Esophagus squamous epithelium (tissue), 4 donors: ENCODE results near the gene MEA1.

ENCODE experiments used
- POLR2A ChIP-seq, 4 donors: fragments of 450-650 bp; IDR thresholded peaks; one replicate each; pipeline ENCODE4 v1.6.1; 2017; ENCODE audit warnings: antibody characterized with exemption in 4 of 4, mild to moderate bottlenecking in 4 of 4, moderate library complexity in 3 of 4
- TF ChIP-seq, protein P1 (sequence below), 6 experiments: fragments of 450-650 bp in 4 of 6; fragments of 200-600 bp in 2 of 6; sonication (generic) in 2 of 6; IDR thresholded peaks; one replicate each; pipeline ENCODE4 v1.5.1; 2016 to 2019; ENCODE audit warnings: antibody characterized with exemption in 6 of 6, mild to moderate bottlenecking in 4 of 6, moderate library complexity in 4 of 6

DNA sequence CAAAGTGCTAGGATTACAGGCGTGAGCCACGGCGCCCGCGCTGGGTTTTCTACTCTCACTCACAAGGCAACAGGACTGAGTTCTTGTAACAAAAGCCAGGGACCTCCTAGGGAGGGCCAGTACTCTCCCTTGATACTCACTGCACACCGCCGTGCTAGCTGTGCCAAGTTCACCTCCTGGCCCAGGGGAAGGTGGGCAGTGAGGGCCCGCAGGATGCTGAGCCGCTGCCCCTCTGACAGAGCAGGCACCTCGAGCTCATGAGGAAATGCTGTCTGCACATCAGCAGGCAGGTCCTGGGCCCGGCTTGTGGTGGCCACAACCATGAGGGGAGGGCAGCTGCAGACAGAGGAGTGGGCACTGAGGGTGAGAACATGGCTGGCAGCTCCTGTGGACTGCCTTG is 46.5 kb downstream of the MEA1 start:
- TF ChIP-seq, protein P1, sequence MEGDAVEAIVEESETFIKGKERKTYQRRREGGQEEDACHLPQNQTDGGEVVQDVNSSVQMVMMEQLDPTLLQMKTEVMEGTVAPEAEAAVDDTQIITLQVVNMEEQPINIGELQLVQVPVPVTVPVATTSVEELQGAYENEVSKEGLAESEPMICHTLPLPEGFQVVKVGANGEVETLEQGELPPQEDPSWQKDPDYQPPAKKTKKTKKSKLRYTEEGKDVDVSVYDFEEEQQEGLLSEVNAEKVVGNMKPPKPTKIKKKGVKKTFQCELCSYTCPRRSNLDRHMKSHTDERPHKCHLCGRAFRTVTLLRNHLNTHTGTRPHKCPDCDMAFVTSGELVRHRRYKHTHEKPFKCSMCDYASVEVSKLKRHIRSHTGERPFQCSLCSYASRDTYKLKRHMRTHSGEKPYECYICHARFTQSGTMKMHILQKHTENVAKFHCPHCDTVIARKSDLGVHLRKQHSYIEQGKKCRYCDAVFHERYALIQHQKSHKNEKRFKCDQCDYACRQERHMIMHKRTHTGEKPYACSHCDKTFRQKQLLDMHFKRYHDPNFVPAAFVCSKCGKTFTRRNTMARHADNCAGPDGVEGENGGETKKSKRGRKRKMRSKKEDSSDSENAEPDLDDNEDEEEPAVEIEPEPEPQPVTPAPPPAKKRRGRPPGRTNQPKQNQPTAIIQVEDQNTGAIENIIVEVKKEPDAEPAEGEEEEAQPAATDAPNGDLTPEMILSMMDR (IDR thresholded peaks at IDR 0.05): no peak
- no peak for TF ChIP-seq POLR2A (IDR thresholded peaks at IDR 0.05)
